ENCODE measurements around the gene CD34. TPM values are rescaled to one million over a fixed set of nuclear protein-coding genes. Genes with fewer than 3 reads are reported as not detected.

CD34 gene
- polyA plus RNA-seq, 3 donors = 103 to 118 (median 116) TPM

GRCh38 chr1:207901041-207901653, 9.8 kb downstream of the CD34 start:
- DNase-seq (ENCODE audit: low read depth in 3 of 3, low spot score in 2 of 3) = no peak

- no peak for DNase-seq (ENCODE audit: low read depth in 3 of 3, low spot score in 2 of 3)
These were observed 12.1 kb downstream of the CD34 start for GRCh38 chr1:207898836-207899235.

DNA sequence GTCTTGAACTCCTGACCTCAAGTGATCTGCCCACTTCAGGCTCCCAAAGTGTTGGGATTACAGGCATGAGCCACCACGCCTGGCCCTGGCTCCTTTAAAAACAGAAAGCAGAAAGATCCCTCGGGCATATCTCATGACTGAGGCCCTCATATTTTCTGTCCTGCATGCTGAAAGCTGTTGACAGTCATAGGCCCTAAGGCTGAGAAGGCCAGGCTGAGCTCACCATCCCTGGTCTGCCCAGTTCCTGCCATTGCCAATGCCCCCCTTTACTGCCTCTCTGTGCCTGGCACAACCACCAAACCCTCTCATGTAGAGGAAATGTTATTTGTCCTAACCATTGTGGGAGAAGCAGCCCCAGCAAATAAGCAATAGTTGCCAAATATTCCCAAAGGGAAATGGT, 12.7 kb downstream of the CD34 start:
- DNase-seq (ENCODE audit: low read depth in 3 of 3, low spot score in 2 of 3) = no peak

GRCh38 chr1:207897188-207897587, 13.7 kb downstream of the CD34 start:
- no peak for DNase-seq (ENCODE audit: low read depth in 3 of 3, low spot score in 2 of 3)

DNA sequence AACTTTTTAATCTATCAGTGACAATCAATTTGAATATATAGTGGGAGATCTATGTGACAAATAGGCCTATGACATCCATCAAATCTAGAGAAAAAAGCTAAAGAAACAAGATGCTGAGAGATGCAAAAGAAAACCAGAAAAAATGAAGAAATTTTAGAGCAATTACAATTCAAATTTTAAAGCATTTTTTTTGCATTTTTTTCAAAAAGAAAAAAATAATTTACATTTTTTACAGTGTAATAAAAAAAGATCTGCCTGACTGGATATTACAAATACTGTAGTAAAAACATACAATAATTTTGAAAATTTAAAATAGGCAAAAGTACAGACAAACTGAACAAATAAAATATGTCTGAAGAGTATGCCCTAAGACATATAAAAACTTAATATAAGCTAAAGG, 14.4 kb downstream of the CD34 start:
- DNase-seq (ENCODE audit: low read depth in 3 of 3, low spot score in 2 of 3) = no peak

DNA sequence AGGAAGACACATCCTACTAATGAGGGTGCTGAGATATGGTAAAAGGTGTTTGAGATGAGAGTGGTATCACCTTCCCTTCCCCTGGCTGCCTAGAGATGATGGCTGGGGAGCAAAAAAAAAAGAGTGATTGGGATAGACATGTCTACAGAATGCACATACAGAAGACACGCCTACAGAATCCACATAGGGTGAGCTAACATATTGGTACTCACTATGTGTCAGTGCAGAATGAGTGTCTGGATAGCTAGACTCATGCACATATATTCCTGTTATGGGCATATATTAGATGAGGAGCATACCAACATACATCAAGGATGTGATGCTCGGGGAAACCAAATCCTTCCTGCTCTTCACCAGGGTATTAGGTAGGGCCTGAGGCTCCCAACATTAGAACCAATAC, 16.2 kb downstream of the CD34 start:
- no peak for DNase-seq (ENCODE audit: low read depth in 3 of 3, low spot score in 2 of 3)

GRCh38 chr1:207893737-207894582, 17.0 kb downstream of the CD34 start:
- DNase-seq (ENCODE audit: low read depth in 3 of 3, low spot score in 2 of 3) = no peak

- DNase-seq (ENCODE audit: low read depth in 3 of 3, low spot score in 2 of 3) = no peak
These were observed 18.2 kb downstream of the CD34 start for GRCh38 chr1:207892764-207893163.

DNA sequence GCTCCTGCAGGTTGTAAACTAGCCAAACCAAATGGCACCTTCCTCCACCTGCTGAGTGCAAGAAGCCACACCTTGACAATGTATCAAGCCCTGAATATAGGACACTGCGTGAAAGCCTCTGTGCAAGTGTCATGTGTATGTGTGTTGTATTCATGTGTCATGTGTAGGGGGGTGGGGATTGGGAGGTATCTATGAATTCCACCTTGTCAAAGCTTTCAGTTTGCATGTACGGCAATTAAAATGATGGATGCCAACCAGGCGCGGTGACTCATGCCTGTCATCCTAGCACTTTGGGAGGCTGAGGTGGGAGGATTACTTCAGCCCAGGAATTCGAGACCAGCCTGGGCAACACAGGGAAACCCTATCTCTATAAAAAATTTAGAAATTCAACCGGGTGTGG, 19.8 kb downstream of the CD34 start:
- no peak for DNase-seq (ENCODE audit: low read depth in 3 of 3, low spot score in 2 of 3)

DNA sequence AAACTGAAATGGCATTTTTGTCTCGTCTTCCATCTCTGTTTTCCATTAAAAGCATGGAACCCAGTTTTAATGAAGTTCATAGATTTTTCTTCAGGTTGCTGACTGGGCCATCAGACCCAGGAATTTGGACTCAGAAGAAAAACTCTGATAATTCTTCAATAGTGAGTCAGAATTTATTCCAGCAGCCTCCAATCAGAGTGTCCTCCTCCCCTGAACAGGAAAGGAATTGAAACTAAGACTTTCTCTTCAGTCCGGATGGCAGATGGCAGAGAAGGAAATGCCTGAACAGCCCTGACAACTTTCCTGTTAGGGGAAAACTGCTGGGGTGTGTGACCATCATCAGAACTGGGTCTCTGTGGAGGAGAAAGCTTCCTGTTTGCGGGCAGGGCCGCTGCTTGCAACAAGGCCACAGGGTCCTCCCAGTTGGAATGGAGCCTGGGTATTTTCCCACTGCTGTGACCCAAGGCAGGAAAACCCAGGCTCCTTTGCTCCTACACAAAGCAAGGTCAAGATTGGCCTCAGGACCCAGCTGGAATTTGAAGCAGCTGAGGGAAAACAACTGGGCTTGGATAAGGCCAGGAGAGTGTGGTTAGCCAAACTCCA, 20.7 kb downstream of the CD34 start:
- peak in 1 of 3 donors; percentile 50 for DNase-seq (ENCODE audit: low read depth in 3 of 3, low spot score in 2 of 3)

DNA sequence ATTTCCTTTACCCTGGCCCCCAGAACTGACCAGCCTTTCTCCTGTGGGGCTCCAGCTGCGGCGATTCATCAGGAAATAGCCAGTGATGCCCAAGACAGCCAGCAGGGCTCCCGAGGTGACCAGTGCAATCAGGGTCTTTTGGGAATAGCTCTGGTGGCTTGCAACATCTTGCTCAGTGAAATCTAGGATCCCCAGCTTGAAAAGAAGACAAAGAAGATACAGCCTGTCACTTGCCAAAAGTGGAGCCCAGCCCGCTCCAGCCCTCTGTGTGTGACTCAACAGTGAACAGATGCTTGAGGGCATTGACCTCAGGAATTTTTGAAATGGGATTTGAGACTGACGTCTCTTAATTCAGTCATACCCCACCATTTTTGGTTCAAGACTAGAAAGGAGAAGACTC, 22.3 kb downstream of the CD34 start:
- DNase-seq (ENCODE audit: low read depth in 3 of 3, low spot score in 2 of 3) = no peak

DNA sequence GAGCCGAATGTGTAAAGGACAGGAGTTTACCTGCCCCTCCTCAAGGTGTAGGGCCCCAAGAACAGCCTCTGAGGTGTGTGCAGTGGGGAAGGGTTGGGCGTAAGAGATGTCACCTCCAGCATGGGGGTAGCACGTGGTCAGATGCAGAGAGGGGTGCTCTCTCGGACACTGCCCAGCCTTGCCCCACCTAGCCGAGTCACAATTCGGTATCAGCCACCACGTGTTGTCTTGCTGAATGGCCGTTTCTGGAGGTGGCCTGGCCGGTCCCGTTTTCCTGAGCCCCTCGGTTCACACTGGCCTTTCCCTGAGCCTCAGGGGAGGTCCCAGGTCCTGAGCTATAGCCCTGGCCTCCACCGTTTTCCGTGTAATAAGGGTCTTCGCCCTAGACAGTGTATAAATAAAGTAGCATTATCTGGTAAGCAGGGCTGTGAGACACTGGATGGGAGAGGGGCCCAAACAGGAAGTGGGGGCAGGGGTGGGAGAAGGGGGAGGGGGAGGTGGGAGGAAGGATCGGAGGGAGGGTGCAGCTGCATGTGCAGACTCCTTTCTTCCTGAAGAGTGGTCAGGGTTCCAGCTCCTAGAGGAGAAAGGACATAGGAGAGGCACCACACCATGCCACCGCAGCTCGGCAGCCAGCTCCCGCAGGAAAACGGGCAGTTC, 23.3 kb downstream of the CD34 start:
- no peak for DNase-seq (ENCODE audit: low read depth in 3 of 3, low spot score in 2 of 3)

DNA sequence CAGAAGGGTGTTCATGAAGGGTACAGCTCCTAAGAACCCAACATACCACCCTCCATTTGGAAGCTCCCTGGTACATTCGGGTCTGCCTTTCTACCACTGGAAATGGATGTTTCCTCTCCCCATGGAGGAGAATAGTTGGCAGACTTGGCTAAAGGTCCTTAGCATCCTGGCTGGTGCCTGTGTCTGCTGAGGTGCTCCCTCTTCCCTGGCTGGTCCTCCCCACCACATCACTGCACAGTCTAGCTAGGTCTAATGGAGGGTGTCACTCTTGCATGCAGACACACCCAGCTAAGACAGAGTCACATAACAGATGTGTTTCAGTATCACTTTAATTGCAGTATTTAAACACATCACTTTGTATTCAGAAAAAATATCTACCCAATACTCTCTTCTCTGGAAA, 24.7 kb downstream of the CD34 start:
- DNase-seq (ENCODE audit: low read depth in 3 of 3, low spot score in 2 of 3) = no peak

GRCh38 chr1:207885129-207886032, 25.5 kb downstream of the CD34 start:
- peak in 2 of 3 donors; percentile 75 to 76 for DNase-seq (ENCODE audit: low read depth in 3 of 3, low spot score in 2 of 3)

- DNase-seq (ENCODE audit: low read depth in 3 of 3, low spot score in 2 of 3) = no peak
These were observed 26.5 kb downstream of the CD34 start for GRCh38 chr1:207884266-207885029.

DNA sequence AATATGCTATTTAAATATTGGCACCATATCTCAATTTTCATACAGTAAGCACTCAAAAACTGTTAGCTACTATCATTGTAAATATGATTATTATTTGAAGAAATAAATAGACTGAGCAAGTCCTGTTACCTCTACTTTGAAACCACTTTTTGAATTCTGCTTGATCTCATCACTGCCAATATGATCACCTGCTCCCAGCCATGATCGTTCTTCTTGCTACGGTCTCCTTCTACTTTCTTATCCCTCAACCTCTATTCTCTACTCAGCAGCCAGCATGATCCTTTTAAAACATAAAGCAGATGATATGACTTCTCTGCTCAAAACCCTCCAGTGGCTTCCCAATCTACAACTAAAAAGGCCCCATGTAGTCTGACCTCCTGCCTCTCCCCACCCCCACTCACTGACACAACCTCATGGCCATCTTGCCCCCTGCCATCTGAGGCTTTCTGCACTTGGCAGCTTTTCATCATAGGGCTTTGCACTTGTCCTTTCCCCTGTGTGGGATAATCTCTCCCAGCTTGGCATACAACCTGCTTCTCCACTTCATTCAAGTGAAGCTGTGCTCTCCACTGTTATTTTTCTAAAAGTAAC, 27.2 kb downstream of the CD34 start:
- no peak for DNase-seq (ENCODE audit: low read depth in 3 of 3, low spot score in 2 of 3)

- no peak for DNase-seq (ENCODE audit: low read depth in 3 of 3, low spot score in 2 of 3)
These were observed 27.7 kb downstream of the CD34 start for GRCh38 chr1:207883104-207883651.

DNA sequence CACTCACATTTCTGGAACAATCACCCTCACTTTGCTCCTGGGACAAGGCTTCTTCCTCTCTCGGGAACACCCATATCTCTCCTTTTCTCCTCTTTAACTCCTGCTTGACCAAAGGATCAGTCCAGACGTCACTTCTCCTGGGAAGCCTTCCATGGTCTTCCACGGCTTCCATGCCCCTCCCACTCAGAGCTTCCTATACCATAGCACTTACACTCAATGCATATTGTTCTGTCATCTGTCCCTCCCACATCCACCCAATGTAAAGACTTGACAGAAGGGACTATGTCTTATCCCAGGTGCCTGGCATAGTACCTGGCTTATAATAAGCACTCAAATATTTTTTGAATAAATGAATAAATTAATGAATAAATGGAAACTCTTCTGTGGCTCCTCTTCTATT, 28.2 kb downstream of the CD34 start:
- no peak for DNase-seq (ENCODE audit: low read depth in 3 of 3, low spot score in 2 of 3)

GRCh38 chr1:207878939-207879338, 32.0 kb downstream of the CD34 start:
- no peak for DNase-seq (ENCODE audit: low read depth in 3 of 3, low spot score in 2 of 3)

All from right renal cortex interstitium (tissue), 3 donors.